Islet of Langerhans (tissue), 1 donor: Measurements from ENCODE around the gene RASSF1.
"Not testable (repeated sequence)": the region's sequence is repeated elsewhere in the genome, so short reads cannot be mapped to it uniquely, and the experiment has no call there.

ENCODE experiments used
- FAIRE-seq: peaks from one replicate; lab custom pipeline; 2011; peaks lifted over from hg19 to GRCh38; lab: Jason Lieb, UNC

RASSF1 gene

GRCh38 chr3:50323614-50324199, 16.9 kb downstream of the RASSF1 start:
- FAIRE-seq = no peak

DNA sequence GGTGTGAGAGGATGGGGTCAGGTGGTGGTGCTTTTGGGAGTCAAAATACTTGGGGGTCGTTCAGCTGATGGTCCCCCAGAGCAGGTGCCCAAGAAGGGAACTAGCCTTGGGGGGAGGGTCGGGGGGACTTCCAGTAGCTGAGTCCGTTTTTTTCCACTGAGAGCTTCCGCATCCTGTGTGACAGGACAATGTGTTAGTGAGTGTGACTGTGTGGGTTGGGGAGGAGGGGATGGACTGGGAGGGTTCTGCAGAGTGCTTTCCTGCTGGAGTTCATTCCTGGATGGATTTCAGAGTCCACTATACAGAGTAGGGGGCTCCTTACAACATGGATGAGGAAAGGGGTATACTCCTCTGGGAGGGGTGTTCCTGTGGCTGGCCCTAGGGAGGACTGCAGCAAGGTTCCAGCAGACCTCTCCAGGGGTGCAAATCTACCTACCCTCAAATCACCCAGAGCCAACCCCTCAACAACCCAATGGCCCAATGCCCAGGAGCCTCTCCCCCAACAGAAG, 17.5 kb downstream of the RASSF1 start:
- no peak for FAIRE-seq

- FAIRE-seq = no peak
Observed at GRCh38 chr3:50322386-50323091, 18.1 kb downstream of the RASSF1 start, which contains the start of gene HYAL2. TSS of gene HYAL2 (minus strand) at chr3:50322745. CDS start at chr3:50320489, 2,256 bp downstream.

- FAIRE-seq = no peak
Observed at GRCh38 chr3:50322115-50322385, 18.6 kb downstream of the RASSF1 start.

DNA sequence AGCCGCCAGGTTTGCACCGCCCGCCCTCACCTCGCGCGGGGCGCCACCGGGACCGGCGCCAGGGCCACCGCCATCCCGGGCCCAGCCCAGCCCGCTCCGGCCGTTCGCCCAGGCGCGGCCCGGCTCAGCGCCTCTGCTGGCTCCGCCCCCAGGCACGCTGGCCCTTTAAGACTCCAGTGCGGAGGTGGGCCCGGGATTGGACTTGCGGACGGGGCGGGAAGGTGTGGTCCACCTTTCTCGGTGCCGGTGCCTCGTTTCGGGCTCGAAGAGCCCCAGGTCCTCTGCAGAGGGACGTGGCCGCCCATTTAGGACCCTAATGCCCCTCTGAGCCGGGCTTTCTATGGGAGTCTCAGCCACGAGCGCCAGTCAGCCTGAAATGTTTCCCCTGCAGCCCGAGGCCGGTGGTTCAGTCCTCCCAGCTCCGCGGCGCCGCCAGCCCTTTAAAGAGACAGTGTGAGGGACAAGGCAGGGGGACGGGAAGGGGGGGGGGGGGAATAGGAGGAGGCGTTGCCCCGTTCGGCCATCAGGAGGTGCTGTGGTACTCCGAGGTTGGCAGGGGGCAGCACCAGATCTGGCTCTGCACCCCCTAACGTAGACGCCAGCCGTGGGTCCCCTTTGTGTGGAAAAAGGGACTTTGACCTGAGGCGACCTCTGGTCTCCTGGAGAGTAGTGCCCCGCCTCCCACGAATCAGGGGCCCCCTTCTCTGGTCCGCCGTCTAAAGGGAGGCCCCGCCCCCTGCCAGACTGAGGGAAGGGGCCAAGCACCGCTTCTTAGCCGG, 19.1 kb downstream of the RASSF1 start:
- FAIRE-seq = no peak

DNA sequence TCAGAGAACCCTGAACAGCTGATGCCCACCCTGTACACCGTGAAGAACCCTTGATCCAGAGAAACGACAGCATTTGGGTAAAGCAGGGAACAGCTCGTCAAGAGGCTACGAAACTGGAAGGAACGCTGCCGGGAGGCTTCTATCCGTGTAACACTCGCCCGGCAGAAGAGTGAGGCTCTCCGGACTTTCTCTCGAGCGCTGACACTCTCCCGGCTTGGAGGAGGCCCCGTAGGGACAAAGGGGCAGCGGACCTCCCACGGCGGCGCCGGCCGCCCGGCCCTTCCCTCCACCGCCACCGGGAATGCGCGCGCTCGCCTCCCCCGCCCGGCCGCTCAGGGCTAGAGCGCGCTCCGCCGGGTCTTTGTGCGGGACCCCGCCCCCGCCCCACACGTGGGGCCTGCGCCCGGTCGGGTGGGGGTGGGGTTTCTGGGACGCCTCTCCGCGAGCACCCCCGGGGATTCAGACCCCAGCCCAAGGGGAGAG, 19.7 kb downstream of the RASSF1 start:
- FAIRE-seq = no peak

GRCh38 chr3:50319894-50320625, 20.6 kb downstream of the RASSF1 start:
- no peak for FAIRE-seq

GRCh38 chr3:50319181-50319893, 21.3 kb downstream of the RASSF1 start:
- FAIRE-seq = no peak

DNA sequence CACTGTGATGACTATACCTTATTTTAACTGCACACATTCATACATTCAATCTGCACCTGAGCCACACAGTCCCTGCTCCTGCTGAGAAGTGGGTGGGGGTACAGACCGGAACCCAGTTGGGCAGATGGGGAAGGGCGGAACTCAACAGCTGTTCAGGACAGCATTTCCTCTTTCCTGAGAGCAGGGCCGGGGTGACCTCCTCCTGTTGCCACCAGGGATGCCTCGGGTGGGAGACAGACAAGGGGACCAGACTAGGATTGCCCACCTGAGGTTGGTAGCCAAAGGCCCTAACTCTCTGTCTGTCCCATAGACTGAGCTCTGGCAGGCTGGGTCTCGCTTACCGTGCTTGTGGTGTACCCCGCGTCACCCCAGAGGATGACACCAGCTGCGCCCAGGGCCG, 22.0 kb downstream of the RASSF1 start:
- FAIRE-seq = no peak

- FAIRE-seq = no peak
Observed at GRCh38 chr3:50318163-50318562, 22.5 kb downstream of the RASSF1 start.

GRCh38 chr3:50317300-50317699, 23.3 kb downstream of the RASSF1 start:
- FAIRE-seq = no peak

DNA sequence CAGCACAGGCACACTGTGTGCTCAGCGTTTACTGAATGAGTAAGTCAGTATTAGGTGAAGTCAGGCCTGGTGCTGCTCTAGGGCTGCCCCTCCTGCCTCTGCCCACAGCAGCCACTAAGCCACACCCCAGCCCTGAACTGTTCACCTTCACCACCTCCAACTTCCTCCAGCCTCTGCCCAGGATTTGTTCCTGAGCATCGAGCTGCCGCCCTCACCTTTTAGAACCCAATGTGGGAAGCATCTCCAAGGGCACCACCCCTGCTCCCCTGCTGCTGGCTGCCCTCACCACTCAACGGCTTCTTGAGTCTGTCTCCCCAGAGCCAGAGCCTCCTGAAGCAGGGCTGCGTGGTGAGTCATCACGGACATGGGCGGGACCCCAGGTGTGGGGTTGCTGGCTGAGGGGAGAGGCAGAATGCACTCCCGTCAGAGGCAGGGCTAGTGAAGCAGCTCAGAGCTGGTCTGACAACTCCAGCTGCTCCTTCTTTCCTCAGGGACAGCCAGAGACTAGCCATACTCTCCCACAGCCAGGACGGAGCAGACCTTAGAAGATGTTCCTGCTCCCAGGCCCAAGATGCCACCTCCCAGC, 23.9 kb downstream of the RASSF1 start:
- no peak for FAIRE-seq

DNA sequence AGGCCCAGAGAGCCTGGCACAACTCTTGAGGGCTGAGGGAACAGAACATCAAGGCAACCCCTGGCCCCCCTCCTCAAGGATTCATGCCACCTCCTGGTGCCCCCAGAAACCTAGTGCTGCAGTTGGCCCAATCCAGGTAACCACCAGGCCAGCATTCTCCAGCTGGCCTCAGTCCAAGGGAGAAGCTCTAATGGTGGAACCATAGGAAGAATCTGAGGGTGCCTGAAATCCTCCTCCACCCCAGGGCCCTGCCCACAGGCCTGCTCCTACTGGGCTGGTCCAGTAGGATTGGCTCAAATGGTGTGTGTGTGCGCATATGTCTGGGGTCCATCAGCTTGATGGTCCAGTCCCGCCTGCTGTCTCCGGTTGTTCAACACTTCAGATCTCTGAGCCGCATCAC, 25.8 kb downstream of the RASSF1 start:
- no peak for FAIRE-seq

- FAIRE-seq = no peak
Observed at GRCh38 chr3:50314342-50314741, 26.3 kb downstream of the RASSF1 start.

DNA sequence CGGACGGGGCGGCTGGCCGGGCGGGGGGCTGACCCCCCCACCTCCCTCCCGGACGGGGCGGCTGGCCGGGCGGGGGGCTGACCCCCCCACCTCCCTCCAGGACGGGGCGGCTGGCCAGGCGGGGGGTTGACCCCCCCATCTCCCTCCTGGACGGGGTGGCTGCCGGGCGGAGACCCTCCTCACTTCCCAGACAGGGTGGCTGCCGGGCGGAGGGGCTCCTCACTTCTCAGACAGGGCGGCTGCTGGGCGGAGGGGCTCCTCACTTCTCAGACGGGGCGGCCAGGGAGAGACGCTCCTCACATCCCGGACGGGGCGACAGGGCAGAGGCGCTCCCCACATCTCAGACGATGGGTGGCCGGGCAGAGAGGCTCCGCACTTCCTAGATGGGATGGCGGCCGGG, 28.6 kb downstream of the RASSF1 start:
- FAIRE-seq = not testable (repeated sequence)

DNA sequence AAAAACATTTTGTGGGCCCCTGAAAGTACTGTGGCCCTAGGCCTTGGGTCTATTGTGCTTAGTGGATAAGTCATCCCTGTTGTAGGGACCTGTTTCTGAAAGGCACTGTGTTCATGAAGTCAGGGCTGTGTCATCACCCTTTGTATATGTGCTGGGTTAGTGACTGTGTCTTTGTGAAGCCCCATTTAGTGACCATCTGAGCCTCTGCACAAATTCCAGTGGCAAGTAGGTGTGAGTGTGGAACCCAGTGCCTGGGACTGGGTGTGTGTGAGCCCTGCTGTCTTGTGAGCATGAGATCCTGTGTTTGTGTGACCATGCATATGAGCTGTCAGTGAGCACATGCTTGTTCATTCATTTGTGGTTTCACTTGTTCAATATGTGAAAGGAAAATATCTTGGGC, 36.0 kb downstream of the RASSF1 start:
- FAIRE-seq = no peak

DNA sequence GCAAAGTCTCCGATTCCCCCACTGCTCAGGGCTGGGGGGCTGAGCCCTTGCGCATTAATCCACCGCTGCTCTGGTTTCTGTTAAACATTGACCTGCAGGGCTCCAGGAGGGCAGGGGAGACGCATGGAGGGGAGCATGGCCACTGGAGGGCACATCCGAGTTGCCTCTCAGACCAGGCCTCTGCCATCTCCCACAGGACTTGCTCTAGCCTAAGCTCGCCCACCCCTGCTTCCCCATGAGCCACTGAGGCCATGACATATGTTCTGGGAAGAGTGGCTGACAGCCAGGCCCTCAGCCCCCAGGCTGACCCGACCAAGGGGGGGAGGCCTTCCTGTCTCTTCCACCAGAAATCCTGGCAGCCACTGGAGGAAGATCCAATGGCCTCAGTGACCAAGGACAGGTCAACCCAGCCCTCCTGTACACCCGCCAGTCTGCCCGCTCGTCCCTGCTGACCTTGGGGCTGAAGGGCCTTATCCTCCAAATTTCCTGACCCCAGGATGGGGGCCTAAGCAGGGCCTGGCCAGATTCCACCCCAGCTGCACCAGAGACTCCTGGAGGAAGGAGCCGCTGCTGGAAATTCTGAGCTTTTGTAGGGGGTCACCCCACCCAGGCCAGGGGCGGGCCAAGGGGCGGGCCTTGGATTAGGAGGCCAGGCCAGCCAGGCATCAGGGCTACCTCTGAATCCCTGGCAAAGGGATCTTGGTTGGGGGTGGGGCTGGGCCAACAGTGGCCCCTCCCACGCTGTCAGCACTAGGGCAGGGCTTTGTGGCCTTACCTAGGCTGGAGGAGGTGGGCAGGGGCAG, 37.4 kb downstream of the RASSF1 start, which contains the start of gene HYAL1:
Gene HYAL1 (minus strand): TSS at position 562 of the 803 bp plus-strand sequence. CDS start 618 bp downstream, outside the sequence.
- no peak for FAIRE-seq

- no peak for FAIRE-seq
Observed at GRCh38 chr3:50302095-50303012, 38.3 kb downstream of the RASSF1 start.

DNA sequence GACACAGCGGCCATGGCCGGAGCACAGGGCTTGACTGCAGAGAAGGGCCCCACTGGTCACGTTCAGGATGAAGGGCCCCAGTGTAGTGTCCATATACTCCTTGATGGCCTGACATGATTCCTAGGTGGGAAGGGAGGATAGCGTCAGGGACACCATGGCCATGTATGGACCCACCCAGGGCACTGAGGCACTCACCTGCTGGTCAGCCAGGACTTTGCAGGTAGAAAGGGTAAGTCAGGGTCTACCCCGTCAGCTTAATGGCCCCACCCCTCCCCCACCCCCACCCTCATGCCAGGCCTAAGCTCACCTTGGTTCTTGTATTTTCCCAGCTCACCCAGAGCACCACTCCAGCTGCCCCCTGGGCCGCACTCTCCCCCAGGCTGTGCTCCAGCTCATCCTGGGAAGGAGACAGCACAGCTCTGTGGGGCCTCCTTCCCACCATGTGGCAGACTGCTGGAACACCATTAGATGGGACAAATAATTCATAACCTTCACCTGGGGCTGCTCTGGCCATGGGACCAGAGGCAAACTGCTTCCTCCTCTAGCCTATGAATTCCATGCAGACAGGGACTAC, 39.9 kb downstream of the RASSF1 start:
- no peak for FAIRE-seq
